Peyer's patch (tissue), 4 donors: Measurements from ENCODE around the gene TEKTIP1.

Experiments
- CTCF ChIP-seq, 6 experiments: fragments of 450-650 bp in 4 of 6; fragments of 200-600 bp in 2 of 6; sonication (generic) in 1 of 6; IDR thresholded peaks; one replicate each; pipeline ENCODE4 v1.5.1; 2017 to 2019; ENCODE audit warnings: antibody characterized with exemption in 6 of 6, mild to moderate bottlenecking in 3 of 6, moderate library complexity in 1 of 6
- POLR2A ChIP-seq, 2 donors: fragments of 450-650 bp; IDR thresholded peaks; one replicate each; pipeline ENCODE4 v1.5.1; 2017; ENCODE audit warnings: antibody characterized with exemption in 2 of 2, mild to moderate bottlenecking in 2 of 2, moderate library complexity in 2 of 2

- TF ChIP-seq POLR2A (IDR thresholded peaks at IDR 0.05), result no peak
- TF ChIP-seq CTCF (IDR thresholded peaks at IDR 0.05), result no peak
These were observed 7.1 kb downstream of the TEKTIP1 start for GRCh38 chr19:3546119-3546518.
